ENCODE results near the gene GPC6.

GPC6 gene

GRCh38 chr13:94140511-94140910 is 913.9 kb downstream of the GPC6 start:
- DNase-seq = no peak

GRCh38 chr13:94143624-94144350 is 917.2 kb downstream of the GPC6 start:
- no peak for DNase-seq

- DNase-seq = no peak
Measured at GRCh38 chr13:94145966-94146365, 919.4 kb downstream of the GPC6 start.

- DNase-seq = no peak
Measured at GRCh38 chr13:94153586-94153985, 927.0 kb downstream of the GPC6 start.

GRCh38 chr13:94154367-94154766 is 927.8 kb downstream of the GPC6 start:
- DNase-seq = peak; percentile 27

- peak; percentile 6 for DNase-seq
Measured at GRCh38 chr13:94157705-94158218, 931.2 kb downstream of the GPC6 start.

GRCh38 chr13:94160875-94161274 is 934.3 kb downstream of the GPC6 start:
- DNase-seq = no peak

GRCh38 chr13:94162289-94162688 is 935.7 kb downstream of the GPC6 start:
- DNase-seq = no peak

GRCh38 chr13:94163535-94163934 is 936.9 kb downstream of the GPC6 start:
- DNase-seq = no peak

- no peak for DNase-seq
Measured at GRCh38 chr13:94168783-94169453, 942.3 kb downstream of the GPC6 start.

- DNase-seq = no peak
Measured at GRCh38 chr13:94169454-94170144, 943.0 kb downstream of the GPC6 start.

- no peak for DNase-seq
Measured at GRCh38 chr13:94170145-94170571, 943.6 kb downstream of the GPC6 start.

GRCh38 chr13:94172416-94172815 is 945.8 kb downstream of the GPC6 start:
- no peak for DNase-seq

- no peak for DNase-seq
Measured at GRCh38 chr13:94173312-94173854, 946.8 kb downstream of the GPC6 start.

GRCh38 chr13:94174009-94174408 is 947.4 kb downstream of the GPC6 start:
- no peak for DNase-seq

GRCh38 chr13:94175076-94175475 is 948.5 kb downstream of the GPC6 start:
- no peak for DNase-seq

GRCh38 chr13:94176561-94176960 is 950.0 kb downstream of the GPC6 start:
- peak; percentile 33 for DNase-seq

GRCh38 chr13:94177041-94177440 is 950.4 kb downstream of the GPC6 start:
- no peak for DNase-seq

GRCh38 chr13:94178625-94179244 is 952.1 kb downstream of the GPC6 start:
- peak; percentile 45 for DNase-seq

GRCh38 chr13:94181461-94182107 is 955.0 kb downstream of the GPC6 start:
- no peak for DNase-seq

GRCh38 chr13:94182185-94182761 is 955.7 kb downstream of the GPC6 start:
- peak; percentile 51 for DNase-seq

GRCh38 chr13:94186470-94186869 is 959.9 kb downstream of the GPC6 start:
- DNase-seq = no peak
